ENCODE measurements around the gene DKK1. TPM values are rescaled to one million over a fixed set of nuclear protein-coding genes. Genes with fewer than 3 reads are reported as not detected.

Gene DKK1
- total and polyA plus RNA-seq, 2 of the 13 experiments (the other 11 are each of a cell fraction or from before 2014, with no cell fraction given) = 123 to 262 TPM

- no TSS peak for BruUV-seq (replicated peaks)
- no peak for FAIRE-seq
- Histone ChIP-seq H3K27ac (ENCODE audit: extremely low read length, insufficient read depth, low read length) (no peak overlapping the region), H3K9ac (ENCODE audit: insufficient read depth, low read depth, low read length) (no peak overlapping the region), H3K79me2 (ENCODE audit: insufficient read depth, low read length) (no peaks in the 10 kb centered on the region), H2AFZ (ENCODE audit: low read length) (no peak overlapping the region), H3K4me2 (ENCODE audit: low read depth, low read length) (no peak overlapping the region), H3K4me3 (replicated peaks in 1 of 3; ENCODE audit: insufficient read depth in 1 of 3, low read depth in 2 of 3, low read length in 3 of 3) (no peak overlapping the region), H4K20me1 (ENCODE audit: insufficient read depth, low read length) (no peaks in the 10 kb centered on the region), H3K9me3 (ENCODE audit: low read length) (no peaks in the 10 kb centered on the region), H3K4me1 (ENCODE audit: insufficient read depth, low read length) (no peaks in the 10 kb centered on the region), H3K27me3 (ENCODE audit: control insufficient read depth in 1 of 2, insufficient read depth in 2 of 2, low read length in 2 of 2) (no peaks in the 10 kb centered on the region), H3K36me3 (replicated peaks in 1 of 2; ENCODE audit: control insufficient read depth in 1 of 2, insufficient read depth in 2 of 2, low read length in 2 of 2) (no peaks in the 10 kb centered on the region)
- WGBS (ENCODE audit: low lambda C conversion rate) = 29% methylated on average over 4 of the region's 4 CpGs
- intact Hi-C loops (cut with micrococcal nuclease; ENCODE audit: unreplicated experiment) = no loop called here
- in situ Hi-C loops (cut with HindIII; ENCODE audit: extremely low pct_ligation_motif_present, low pct_unique_long_range_greater_than_20kb) = no loop called here
- TF ChIP-seq SIX1 (CRISPR knock-in tag; IDR thresholded peaks at IDR 0.05; ENCODE audit: borderline replicate concordance) = no peak
- no peak for TF ChIP-seq ZNF720 (CRISPR knock-in tag; IDR thresholded peaks at IDR 0.05)
- no peak for DNase-seq (ENCODE audit: low spot score)
- ChIA-PET CTCF (ENCODE audit: low intra/inter-chr PET ratio, low total read pairs) (no interaction called here), POLR2A (no interaction called here)
- ATAC-seq = no peak
These were observed 16.3 kb upstream of the DKK1 start for GRCh38 chr10:52297747-52298146.

- intact Hi-C loops (cut with micrococcal nuclease; ENCODE audit: unreplicated experiment) = no loop called here
- Histone ChIP-seq H2AFZ (ENCODE audit: low read length) (no peak overlapping the region), H4K20me1 (ENCODE audit: insufficient read depth, low read length) (no peaks in the 10 kb centered on the region), H3K79me2 (ENCODE audit: insufficient read depth, low read length) (no peaks in the 10 kb centered on the region), H3K36me3 (replicated peaks in 1 of 2; ENCODE audit: control insufficient read depth in 1 of 2, insufficient read depth in 2 of 2, low read length in 2 of 2) (no peaks in the 10 kb centered on the region), H3K9ac (ENCODE audit: insufficient read depth, low read depth, low read length) (no peak overlapping the region), H3K27ac (ENCODE audit: extremely low read length, insufficient read depth, low read length) (no peak overlapping the region), H3K4me3 (replicated peaks in 1 of 3; ENCODE audit: insufficient read depth in 1 of 3, low read depth in 2 of 3, low read length in 3 of 3) (no peak overlapping the region), H3K4me1 (ENCODE audit: insufficient read depth, low read length) (no peaks in the 10 kb centered on the region), H3K4me2 (ENCODE audit: low read depth, low read length) (no peak overlapping the region), H3K9me3 (ENCODE audit: low read length) (no peaks in the 10 kb centered on the region), H3K27me3 (ENCODE audit: control insufficient read depth in 1 of 2, insufficient read depth in 2 of 2, low read length in 2 of 2) (no peaks in the 10 kb centered on the region)
- DNase-seq (ENCODE audit: low spot score) (no peak), FAIRE-seq (no peak), ATAC-seq (no peak)
- POLR2A ChIA-PET = no interaction called here
- CTCF ChIA-PET (ENCODE audit: low intra/inter-chr PET ratio, low total read pairs) = no interaction called here
- no TSS peak for BruUV-seq (replicated peaks)
- in situ Hi-C loops (cut with HindIII; ENCODE audit: extremely low pct_ligation_motif_present, low pct_unique_long_range_greater_than_20kb) = no loop called here
- 65% methylated on average over 4 of the region's 4 CpGs for WGBS (ENCODE audit: low lambda C conversion rate)
- TF ChIP-seq ZNF777 (CRISPR knock-in tag; IDR thresholded peaks at IDR 0.05) (no peak), ZKSCAN8 (CRISPR knock-in tag; IDR thresholded peaks at IDR 0.05; ENCODE audit: borderline replicate concordance) (no peak), RAD51 (IDR thresholded peaks at IDR 0.05; ENCODE audit: borderline replicate concordance) (no peak), ZNF205 (CRISPR knock-in tag; IDR thresholded peaks at IDR 0.05) (no peak), RFX1 (IDR thresholded peaks at IDR 0.05) (no peak), HOXD1 (CRISPR knock-in tag; IDR thresholded peaks at IDR 0.05) (no peak), STAG1 (CRISPR knock-in tag; IDR thresholded peaks at IDR 0.05) (no peak), CREM (IDR thresholded peaks at IDR 0.05) (no peak), CREM (CRISPR knock-in tag; IDR thresholded peaks at IDR 0.05) (no peak), SUZ12 (IDR thresholded peaks at IDR 0.05; ENCODE audit: low read depth, low read length) (no peak), ZNF264 (CRISPR knock-in tag; IDR thresholded peaks at IDR 0.05) (no peak), ZNF737 (CRISPR knock-in tag; IDR thresholded peaks at IDR 0.05; ENCODE audit: borderline replicate concordance) (no peak), ZNF431 (CRISPR knock-in tag; IDR thresholded peaks at IDR 0.05; ENCODE audit: borderline replicate concordance, low read depth) (no peak), TBL1XR1 (IDR thresholded peaks at IDR 0.05; ENCODE audit: borderline replicate concordance, low read length, partially characterized antibody) (no peak), ZBTB20 (CRISPR knock-in tag; IDR thresholded peaks at IDR 0.05; ENCODE audit: borderline replicate concordance, low read depth) (no peak), CHD2 (IDR thresholded peaks at IDR 0.05; ENCODE audit: low read depth, low read length) (no peak)
- TF ChIP-seq, protein P1, sequence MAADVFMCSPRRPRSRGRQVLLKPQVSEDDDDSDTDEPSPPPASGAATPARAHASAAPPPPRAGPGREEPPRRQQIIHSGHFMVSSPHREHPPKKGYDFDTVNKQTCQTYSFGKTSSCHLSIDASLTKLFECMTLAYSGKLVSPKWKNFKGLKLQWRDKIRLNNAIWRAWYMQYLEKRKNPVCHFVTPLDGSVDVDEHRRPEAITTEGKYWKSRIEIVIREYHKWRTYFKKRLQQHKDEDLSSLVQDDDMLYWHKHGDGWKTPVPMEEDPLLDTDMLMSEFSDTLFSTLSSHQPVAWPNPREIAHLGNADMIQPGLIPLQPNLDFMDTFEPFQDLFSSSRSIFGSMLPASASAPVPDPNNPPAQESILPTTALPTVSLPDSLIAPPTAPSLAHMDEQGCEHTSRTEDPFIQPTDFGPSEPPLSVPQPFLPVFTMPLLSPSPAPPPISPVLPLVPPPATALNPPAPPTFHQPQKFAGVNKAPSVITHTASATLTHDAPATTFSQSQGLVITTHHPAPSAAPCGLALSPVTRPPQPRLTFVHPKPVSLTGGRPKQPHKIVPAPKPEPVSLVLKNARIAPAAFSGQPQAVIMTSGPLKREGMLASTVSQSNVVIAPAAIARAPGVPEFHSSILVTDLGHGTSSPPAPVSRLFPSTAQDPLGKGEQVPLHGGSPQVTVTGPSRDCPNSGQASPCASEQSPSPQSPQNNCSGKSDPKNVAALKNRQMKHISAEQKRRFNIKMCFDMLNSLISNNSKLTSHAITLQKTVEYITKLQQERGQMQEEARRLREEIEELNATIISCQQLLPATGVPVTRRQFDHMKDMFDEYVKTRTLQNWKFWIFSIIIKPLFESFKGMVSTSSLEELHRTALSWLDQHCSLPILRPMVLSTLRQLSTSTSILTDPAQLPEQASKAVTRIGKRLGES (CRISPR knock-in tag; IDR thresholded peaks at IDR 0.05; ENCODE audit: borderline replicate concordance) = no peak
These were observed 13.3 kb upstream of the DKK1 start for GRCh38 chr10:52300599-52301277.

Measured in HepG2 (cell line).